SIG-M5 (cell line): ENCODE data around the gene CASZ1.

Source experiments
- DNase-seq: peaks from one replicate; lab custom pipeline; 2025; lab: John Stamatoyannopoulos, UW

CASZ1 gene

GRCh38 chr1:10796029-10796944, at the start of gene CASZ1:
TSS of gene CASZ1 (minus strand) at chr1:10796646. CDS start at chr1:10693889, 102,757 bp downstream.
- DNase-seq: no peak

GRCh38 chr1:10843697-10844096, 47.3 kb upstream of the CASZ1 start:
- DNase-seq: no peak

DNA sequence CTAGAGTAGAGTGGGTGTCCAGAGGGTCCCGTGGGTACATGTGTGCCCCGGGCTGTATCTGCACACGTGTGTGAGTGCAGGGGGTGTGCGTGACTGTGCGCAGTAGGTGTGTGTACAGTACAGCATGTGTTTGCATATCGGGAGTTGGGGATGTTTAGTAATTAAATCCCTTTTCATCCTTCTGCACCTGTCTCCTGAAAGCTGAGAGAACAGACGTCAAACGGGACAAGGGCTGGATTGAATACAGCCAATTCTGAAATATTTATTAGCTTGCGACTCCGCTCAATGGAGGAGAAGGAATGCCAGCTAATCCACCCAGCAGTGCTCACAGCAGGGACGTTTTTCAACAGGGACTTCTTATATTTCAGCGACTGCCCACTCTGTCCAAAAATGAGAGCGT, 44.7 kb upstream of the CASZ1 start:
- no peak for DNase-seq

DNA sequence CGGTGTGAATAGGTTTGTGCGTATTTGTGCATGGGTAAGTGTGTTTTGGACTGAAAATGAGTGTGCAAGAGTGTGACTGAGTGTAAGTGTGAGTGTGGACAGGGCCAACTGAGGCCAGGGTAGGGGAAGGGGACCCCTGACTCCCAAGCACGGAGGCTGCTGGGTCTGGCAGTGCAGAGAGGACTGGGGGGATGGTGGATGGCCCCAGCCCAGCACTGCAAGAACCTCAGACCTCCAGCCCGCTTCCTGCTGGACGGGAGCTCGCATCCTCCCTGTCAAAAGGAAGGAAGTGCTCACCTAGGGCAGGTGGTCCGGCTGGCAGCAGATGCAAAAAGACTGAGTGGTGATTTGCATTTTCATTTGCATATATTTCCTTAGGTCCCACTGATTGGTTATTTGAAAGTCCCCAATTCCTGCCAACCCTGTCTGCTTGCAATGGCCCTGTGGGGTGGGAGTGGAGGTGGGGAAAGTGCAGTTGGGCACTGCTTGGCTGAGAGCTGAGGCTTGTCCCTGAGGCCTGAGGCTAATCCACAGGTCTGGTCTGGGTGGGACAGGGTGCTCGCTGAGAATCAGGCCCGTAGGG, 42.8 kb upstream of the CASZ1 start:
- DNase-seq: no peak

DNA sequence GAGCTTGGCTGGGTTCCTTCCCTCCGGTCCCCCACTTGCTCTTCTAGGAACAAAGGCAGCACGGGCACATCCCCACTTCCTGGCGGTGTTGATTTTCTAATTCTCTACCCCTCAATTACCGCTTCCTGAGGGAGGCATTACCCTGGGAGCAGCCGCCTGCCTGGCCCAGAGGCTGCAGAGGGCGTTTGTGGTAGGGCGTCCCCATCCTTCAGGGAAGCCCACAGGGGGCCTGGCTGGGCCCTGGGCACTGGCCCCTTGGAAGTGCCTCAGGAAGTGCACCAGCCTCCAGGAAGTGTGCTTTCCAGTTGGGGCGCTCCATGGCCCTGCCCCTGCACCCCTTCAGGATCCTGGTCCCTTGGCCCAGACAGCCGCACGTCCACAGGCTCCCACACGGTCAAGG, 42.1 kb upstream of the CASZ1 start:
- DNase-seq: no peak

DNA sequence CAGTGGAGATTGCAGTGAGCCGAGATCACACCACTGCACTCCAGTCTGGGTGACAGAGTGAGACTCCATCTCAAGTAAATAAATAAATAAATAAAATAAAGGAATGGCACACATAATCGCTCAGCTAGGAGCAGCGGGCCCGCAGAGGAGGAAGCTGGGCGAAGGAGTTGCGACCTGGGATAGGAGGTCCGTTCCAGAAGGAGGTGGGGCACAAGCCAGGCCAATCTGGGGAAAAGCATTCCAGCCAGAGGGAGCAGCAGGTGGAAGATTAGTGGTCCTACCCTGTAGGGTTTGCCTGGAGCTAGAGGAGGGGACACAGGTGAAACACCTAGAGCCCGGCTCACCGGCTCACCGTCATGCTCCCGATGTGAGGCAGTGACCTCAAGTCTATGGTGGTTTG, 40.3 kb upstream of the CASZ1 start:
- no peak for DNase-seq

DNA sequence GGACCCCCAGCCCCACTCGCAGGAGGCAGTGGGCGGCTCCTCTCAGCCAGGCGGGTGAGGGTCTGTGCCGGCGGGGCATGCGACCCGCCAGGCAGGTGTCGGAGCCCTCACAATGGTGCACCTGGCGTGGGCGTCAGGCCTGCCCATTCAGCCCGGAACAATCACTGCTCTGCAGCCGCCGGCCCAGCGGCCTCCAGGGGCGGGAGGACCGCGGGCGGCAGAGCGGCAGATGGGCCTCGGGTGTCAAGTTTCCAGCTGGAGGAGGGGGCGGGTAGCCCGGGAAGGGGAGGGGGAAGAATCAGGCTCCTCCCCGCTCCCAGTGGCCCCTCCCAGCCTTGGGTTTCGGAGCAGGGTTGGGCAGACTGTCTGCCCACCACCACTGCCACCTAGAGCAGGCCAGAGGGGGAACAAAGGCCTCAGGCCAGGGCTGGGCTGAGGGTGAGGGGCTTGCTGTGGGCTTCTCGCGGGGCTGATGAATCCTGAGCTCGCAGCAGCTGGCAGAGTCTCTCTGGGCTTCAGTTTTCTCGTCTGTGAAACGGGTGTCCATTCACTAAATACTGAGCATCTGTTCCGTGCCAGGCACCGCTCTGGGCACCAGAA, 39.5 kb upstream of the CASZ1 start:
- no peak for DNase-seq

GRCh38 chr1:10835421-10835820, 39.0 kb upstream of the CASZ1 start:
- no peak for DNase-seq

DNA sequence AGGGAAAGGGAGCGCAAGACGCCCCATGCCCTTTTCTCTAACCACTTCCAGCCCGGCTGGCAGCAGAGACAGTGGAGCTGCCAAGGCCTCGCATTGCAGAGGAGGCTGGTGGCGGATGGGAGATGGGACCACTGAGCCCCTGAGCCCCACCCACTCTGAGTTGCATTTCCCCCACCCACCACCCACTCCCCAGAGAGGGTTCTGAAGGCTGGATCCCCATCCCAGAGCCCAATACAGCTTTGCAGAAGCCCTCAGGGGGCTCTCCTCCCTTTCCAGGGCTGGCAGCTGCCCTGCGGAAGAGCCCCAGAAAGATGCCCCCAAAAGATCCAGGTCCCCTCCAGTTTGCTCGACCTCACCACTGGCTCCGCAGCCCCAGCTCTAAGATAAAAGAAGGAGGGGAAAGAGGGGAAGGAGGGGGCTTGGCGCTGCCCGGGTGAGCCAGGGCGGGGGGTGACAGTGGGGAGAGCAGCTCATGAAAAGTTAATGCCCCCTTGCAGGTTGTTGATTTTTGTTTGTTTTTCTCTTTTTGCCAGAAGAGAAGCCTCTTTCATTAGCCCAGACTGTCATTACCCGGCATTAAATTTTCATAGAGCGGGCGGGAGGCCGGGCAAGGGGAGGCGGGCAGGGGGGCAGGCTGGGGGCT, 38.4 kb upstream of the CASZ1 start:
- no peak for DNase-seq

DNA sequence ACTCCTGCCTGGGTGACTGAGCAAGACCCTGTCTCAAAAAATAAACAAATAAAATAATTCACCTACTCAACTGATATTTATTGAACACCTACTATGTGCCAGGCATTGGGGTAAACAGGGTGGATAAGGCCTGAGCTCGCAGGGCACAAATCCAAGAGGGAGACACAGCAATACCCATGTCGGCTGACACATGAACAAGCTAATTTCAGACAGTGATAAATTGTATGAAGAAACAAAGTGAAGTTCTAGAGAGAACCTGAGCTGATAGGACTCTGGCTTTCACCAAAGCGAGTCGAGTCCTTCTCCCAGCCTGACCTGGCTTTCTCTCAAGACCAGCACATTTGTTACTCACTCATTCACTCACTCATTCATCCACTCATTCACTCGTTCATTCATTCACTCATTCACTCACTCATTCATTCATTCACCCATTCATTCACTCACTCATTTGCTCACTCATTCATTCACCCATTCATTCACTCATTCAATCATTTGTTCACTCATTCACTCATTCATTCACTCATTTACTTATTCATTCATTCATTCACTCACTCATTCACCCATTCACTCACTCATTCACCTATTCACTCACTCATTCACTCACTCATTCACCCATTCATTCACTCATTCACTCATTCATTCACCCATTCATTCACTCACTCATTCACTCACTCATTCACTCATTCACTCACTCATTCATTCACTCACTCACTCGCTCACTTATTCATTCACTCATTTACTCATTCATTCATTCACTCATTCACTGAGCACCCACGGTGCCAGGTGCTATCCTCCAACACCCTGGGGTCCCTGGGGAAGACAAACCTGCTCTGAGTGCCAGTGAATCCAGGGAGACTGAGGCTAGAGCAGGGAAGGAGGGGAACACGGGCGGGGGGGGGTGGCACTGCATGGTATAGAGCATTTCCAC, 37.4 kb upstream of the CASZ1 start:
- no peak for DNase-seq

GRCh38 chr1:10832703-10833102, 36.3 kb upstream of the CASZ1 start:
- DNase-seq: no peak

DNA sequence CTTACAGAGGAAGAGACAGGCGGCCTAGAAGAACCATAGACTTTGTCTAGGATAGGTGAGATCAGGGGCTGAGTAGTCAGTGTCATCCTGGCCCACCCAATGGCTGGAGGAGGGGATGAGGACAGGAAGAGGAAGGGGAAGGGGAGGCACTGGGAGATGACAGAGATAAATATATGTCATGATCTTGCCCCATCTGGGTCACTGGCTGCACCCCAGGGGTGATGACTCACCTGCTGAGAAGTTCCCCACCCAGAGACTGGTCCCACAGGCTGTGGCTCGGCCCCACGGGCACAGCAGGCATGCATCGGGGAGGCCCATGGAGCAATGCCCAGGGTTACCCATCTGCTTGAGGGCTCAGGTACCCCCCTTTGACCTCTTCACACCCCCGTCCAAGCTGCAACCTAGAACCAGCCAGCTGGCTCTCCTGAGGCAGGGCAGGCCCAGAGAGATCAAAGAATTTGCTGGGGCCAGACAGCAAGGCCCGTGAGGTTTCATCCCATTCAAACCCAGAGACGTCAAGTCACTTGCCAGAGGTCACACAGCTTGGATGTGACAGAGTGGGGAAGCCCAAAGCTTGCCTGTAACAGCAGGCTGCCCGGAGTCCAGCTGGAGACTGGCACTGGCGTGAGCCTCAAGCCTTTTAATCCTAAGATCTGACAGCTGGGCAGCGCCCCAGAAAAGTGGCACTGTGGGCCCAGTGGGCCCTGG, 34.7 kb upstream of the CASZ1 start:
- no peak for DNase-seq

DNA sequence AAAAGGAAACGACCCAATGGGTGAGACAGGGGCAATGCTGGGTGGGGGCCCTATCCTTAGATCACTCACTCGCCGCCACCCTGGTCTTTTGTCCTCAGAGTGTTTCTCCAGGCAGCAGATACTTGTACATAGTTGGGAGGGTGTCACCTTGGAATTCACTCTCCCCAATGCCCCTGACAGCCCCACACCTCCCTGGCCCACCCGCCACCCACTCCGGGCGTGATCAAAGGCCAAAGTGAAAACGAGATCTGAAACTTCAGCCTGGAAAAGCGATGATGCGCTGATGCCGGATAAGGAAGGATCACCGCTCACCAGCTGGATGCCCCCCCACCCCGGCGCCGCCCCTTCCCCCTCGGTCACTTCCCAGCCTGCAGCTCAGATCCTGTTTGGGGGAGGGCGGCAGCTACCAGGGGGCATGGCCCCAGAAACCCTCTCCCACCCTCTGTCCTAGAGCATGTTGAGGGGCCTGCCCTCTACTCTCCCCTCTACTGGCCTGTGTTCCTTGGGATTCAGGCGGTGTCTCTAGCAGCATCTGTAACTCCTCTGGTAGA, 33.6 kb upstream of the CASZ1 start:
- DNase-seq: no peak

DNA sequence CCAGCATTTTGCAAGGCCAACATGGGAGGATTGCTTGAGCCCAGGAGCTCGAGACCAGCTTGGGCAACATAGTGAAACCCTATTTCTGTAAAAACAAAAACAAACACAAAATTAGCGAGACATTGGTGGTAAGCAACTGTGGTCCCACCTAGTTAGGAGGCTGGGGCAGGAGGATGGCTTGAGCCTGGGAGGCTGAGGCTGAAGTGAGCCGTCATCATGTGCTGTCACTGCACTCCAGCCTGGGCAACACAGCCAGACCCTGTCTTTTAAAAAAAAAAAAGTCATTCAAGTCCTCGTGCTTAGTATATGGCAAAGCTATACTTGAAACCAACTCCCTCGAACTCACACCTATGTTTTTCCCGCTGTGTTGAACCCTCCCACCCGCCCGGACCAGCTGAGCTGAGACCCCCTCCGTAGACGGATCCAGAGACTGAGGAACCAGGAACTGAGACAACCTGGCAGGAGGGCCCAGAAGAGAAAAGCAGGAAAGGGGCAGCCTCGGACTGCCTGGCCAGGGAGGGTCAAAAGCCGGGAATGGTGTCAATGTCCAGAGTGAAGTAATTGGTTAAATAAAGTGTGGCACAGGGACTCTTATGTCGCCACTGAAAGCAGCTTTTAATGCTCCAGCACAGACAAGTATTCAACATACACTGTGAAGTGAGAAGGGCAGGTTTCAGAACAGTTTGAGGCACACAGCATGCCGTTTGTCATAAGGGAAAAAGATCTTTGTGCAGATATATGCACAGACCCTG, 32.8 kb upstream of the CASZ1 start:
- no peak for DNase-seq

DNA sequence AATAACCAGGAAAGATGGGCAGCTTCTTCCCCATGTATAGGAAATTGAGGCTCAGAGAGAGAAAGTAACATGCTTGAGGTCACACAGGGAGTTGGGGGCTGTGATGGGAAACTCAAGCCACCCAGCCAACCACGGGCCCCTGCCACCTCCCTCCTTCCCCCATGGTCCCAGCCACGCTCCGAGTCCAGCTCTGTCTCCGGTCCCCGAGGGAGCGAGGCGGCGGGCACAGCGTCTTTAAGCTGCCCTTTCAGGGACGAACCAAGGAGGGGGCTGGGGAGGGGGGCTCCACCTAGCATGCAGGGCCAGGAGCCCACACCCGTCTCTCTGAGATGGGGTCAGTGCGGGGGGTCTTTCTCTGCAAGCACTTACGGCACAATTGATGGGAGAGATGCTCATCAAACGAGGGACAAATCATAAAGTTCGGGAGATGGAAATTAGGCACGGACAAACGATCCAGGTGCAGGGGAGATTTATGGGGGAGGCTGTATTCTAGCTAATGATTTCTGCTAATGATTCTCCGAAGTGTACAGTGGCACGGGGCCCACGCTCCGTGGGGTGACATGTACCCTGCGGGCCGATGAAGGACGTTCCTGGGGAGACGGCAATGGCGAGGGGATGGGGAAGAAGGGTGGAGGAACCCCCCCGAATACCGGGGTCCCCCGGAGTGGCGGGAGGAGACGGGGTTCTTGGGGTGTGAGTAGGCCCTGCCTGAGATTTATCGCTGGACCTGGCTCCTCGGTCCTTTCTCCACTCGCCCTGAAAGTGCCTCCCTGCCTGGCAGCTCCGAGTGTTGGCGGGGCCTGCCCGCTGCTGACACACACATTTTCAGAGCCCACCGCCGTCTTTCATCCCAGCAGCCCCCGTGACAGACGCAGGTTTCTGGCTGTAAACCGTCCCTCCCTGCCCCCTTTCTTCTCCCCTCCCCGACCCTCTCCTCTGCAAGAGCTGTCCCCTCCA, 31.2 kb upstream of the CASZ1 start:
- DNase-seq: no peak

- DNase-seq: no peak
Measured at GRCh38 chr1:10825592-10825991, 29.1 kb upstream of the CASZ1 start.

DNA sequence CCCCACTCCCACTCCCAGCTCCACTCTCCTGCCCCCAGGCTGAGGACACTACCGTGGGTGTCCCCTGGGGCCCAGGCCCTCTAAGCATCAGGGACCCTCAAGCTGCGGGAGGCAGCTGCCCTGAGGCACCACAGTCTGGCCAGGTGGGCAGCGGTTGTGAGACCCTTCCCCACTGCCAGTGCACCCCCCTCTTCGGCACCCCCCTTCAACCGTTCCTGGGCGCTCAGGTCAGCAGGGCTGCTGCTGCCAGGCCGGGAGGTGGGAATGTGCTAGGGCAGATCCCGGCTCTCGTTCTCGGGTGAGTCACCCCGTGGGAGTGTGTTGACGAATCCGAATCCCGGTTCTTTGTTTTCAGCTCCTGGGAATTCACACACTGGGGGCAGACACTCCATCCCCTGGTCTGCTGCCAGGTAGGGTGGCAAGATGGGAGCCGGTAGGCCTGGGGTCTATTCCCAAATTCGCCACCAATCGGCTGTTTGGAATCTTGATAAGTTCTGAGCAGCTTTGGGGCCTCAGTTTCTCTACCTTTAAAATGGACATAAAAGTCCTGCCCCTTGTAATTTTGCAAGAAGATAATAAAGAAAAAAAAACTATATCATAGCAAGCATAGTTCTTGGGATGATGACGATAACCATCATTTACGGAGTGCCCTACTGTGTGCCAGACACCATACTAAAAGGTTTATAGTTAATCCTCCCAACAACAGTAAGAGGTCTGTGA, 28.5 kb upstream of the CASZ1 start:
- DNase-seq: no peak

DNA sequence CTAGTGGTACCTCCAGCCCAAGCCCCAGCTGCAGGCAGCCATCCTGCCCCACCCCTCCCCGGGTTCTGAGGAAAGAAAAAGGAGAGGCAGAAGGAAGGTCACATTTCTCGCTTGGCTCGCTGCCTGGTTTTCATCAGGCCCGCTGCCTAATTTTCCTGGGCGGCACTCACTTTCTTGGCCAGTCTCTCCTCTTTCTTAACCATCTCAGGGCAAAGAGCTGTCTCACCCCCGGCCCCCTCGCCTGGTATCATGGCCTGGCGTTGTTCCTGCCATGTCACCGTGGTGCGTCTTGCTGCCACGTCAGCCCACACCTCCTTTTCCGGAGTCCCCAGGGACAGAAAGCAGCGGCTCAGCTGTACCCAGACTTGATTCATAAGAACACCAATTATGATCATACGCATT, 26.6 kb upstream of the CASZ1 start:
- DNase-seq: no peak
